ENCODE measurements around the gene RAPGEF4. TPM values are rescaled to one million over a fixed set of nuclear protein-coding genes. Genes with fewer than 3 reads are reported as not detected.

RAPGEF4 gene
- total RNA-seq, 1 donor from 2014 or later = 21.8 TPM

DNA sequence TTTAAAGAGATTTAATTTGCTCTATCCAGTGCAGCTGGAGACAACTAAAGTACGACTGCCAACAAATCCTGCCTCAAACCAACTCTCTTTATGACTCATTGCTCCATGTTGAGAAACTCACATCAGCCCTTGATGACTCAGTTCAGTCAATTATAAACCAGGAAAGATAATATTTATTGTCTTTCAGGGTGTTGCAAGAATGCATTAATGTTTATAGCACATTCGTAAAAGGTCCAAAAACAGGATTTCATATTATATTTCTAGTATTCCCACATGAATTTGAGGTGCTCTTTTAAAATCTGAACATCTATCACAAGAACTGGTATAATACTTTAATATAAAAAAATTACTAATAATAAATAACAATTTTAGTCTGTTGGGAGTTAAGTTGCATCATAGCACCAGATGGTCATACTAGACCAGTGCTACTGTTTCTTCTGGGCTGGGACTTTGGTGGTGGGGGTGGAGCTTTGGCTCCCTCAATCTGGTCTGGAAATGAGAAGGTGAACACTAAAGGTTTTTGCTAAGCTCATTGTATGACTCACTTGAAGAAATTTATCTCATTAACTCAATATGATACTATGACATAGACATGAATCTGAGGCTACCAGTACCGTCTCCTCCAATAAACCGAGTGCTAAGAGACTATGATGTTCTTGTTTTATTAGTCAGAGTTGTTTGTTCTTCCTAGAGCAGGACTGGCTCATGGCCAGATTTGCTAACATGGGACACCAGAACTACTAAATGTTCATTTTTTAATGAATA, 313.4 kb downstream of the RAPGEF4 start:
- ATAC-seq (peak; percentile 79), DNase-seq (no peak)
- Histone ChIP-seq H3K27ac (peak overlapping the region; percentile 43), H3K4me3 (no peak overlapping the region), H3K4me1 (peaks cover 14% of the 10 kb centered on the region), H3K36me3 (no peaks in the 10 kb centered on the region), H3K27me3 (no peaks in the 10 kb centered on the region), H3K9me3 (no peaks in the 10 kb centered on the region)
- intact Hi-C loops (cut with DNase I) = no loop called here
- no peak for TF ChIP-seq CTCF (IDR thresholded peaks at IDR 0.05)

DNA sequence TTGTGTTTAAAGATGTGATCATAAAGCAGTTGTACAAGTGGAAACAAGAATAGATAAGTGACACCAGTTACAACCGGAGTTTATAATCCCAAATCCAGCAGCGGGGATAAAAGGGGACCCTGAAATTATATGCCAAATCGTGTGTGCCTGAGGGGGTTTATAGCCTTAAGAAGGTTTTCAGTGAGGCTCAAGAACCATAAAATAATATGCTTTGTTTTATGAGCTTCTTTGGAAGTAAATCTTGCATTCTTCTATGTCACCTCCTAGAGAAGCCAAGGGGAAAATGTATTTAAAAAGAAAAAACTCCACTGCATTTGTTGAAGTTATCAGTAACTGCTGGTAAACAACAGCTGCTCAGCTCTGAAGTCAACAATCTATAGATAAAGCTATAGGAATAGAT, 314.2 kb downstream of the RAPGEF4 start:
- no peak for ATAC-seq
- H3K9me3 ChIP-seq = no peaks in the 10 kb centered on the region
- peak overlapping the region; percentile 43 for H3K27ac ChIP-seq
- no peak for TF ChIP-seq CTCF (IDR thresholded peaks at IDR 0.05)
- intact Hi-C loops (cut with DNase I) = no loop called here
- H3K4me3 ChIP-seq = no peak overlapping the region
- H3K4me1 ChIP-seq = peaks cover 14% of the 10 kb centered on the region
- no peaks in the 10 kb centered on the region for H3K27me3 ChIP-seq
- no peak for DNase-seq
- no peaks in the 10 kb centered on the region for H3K36me3 ChIP-seq

DNA sequence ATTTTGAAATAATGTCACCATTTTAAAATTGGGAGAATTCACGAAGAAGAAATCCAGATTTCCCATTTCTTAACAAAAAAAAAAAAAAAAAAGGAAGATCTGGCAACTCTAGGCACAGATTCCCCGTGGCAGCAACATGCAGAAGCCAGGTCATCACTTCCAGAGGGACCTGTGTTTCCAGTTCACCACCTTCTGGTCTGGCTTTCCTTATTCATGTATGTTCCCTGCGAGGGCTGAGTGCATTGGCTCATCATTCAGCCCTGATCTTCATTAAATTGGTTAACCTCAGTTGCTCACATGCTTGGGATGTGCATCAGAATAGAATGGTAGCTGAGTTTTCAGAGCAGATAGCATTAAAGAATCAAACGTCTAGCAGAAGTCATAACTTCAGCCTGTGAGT, 315.0 kb downstream of the RAPGEF4 start:
- Histone ChIP-seq H3K36me3 (no peaks in the 10 kb centered on the region), H3K4me3 (no peak overlapping the region), H3K9me3 (no peaks in the 10 kb centered on the region), H3K27ac (no peak overlapping the region), H3K27me3 (no peaks in the 10 kb centered on the region), H3K4me1 (peaks cover 14% of the 10 kb centered on the region)
- TF ChIP-seq CTCF (IDR thresholded peaks at IDR 0.05) = no peak
- no peak for DNase-seq
- no peak for ATAC-seq
- intact Hi-C loops (cut with DNase I) = no loop called here

DNA sequence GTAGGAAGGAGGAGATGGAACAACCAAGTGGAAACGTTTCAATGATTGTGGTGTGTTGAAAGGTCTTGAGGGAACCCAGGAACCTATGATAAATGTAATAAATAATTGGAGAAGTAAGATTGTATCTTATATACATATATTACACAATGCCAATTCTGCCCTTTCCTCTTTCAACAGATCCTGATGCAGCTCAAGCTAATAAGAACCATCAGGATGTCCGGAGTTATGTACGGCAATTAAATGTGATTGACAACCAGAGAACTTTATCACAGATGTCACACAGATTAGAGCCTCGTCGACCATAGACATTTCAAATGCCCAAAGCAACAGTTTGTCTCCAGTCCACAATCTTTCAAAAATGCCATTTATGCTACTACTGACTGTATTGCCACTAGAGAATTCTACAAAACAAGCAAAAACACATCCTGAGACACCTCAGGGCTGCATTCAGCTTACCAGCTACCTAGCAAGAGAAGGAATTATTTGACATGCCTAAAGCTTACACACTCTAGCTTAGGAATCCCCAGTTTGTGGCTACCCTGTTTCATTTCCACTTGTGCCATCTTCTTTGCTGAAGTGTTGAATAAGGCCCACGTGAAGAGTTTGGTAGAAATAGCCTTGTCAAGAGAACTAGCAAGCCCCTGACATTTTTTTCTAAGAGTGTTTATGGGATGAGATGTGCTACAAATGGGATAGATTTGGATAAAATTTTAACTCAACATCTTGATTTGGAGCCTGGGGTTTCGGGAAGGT, 316.0 kb downstream of the RAPGEF4 start:
- H3K36me3 ChIP-seq = no peaks in the 10 kb centered on the region
- DNase-seq (no peak), ATAC-seq (peak; percentile 19)
- no peaks in the 10 kb centered on the region for H3K9me3 ChIP-seq
- H3K4me1 ChIP-seq = peaks cover 14% of the 10 kb centered on the region
- TF ChIP-seq CTCF (IDR thresholded peaks at IDR 0.05) = no peak
- H3K27ac ChIP-seq = no peak overlapping the region
- no peaks in the 10 kb centered on the region for H3K27me3 ChIP-seq
- intact Hi-C loops (cut with DNase I) = no loop called here
- H3K4me3 ChIP-seq = no peak overlapping the region

- no peak overlapping the region for H3K4me3 ChIP-seq
- DNase-seq = no peak
- H3K27me3 ChIP-seq = no peaks in the 10 kb centered on the region
- H3K9me3 ChIP-seq = no peaks in the 10 kb centered on the region
- no peaks in the 10 kb centered on the region for H3K36me3 ChIP-seq
- ATAC-seq = peak; percentile 14
- no peak for TF ChIP-seq CTCF (IDR thresholded peaks at IDR 0.05)
- peaks cover 14% of the 10 kb centered on the region for H3K4me1 ChIP-seq
- no peak overlapping the region for H3K27ac ChIP-seq
- intact Hi-C loops (cut with DNase I) = no loop called here
Observed at GRCh38 chr2:173053043-173053699, 317.5 kb downstream of the RAPGEF4 start.

Measured in upper lobe of right lung (tissue), 1 donor.